ENCODE results near the gene SMIM21.

DNA sequence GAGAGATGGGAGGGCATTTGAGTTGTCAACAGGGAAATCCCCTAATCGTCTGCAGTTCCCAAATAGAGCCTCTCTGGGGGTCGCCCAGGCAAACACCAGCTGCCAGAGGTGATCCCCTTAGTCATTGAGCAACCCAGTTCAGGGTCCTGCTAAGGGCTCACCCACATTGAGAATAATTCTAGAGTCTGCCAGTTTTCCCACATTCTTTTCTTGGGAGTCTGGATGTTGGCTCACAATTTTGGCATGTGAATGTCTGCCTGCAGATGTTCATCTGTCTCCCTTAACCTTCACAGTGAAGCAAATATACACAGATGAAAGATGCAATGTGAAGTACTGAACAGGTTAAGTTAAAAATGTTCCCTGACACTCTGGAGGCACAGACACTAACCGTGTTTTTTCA, 11.4 kb upstream of the SMIM21 start:
- TF ChIP-seq, protein P1, sequence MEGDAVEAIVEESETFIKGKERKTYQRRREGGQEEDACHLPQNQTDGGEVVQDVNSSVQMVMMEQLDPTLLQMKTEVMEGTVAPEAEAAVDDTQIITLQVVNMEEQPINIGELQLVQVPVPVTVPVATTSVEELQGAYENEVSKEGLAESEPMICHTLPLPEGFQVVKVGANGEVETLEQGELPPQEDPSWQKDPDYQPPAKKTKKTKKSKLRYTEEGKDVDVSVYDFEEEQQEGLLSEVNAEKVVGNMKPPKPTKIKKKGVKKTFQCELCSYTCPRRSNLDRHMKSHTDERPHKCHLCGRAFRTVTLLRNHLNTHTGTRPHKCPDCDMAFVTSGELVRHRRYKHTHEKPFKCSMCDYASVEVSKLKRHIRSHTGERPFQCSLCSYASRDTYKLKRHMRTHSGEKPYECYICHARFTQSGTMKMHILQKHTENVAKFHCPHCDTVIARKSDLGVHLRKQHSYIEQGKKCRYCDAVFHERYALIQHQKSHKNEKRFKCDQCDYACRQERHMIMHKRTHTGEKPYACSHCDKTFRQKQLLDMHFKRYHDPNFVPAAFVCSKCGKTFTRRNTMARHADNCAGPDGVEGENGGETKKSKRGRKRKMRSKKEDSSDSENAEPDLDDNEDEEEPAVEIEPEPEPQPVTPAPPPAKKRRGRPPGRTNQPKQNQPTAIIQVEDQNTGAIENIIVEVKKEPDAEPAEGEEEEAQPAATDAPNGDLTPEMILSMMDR (tag by site-specific recombination; IDR thresholded peaks at IDR 0.05) = no peak
- TF ChIP-seq ZNF510 (tag by site-specific recombination; IDR thresholded peaks at IDR 0.05; ENCODE audit: insufficient replicate concordance) (no peak), RBAK (tag by site-specific recombination; IDR thresholded peaks at IDR 0.05) (no peak), ZNF768 (tag by site-specific recombination; IDR thresholded peaks at IDR 0.05) (no peak), EGR2 (tag by site-specific recombination; IDR thresholded peaks at IDR 0.05; ENCODE audit: low read depth) (no peak), ZNF48 (tag by site-specific recombination; IDR thresholded peaks at IDR 0.05) (no peak), ZNF23 (tag by site-specific recombination; IDR thresholded peaks at IDR 0.05; ENCODE audit: borderline replicate concordance) (no peak), ZNF350 (tag by site-specific recombination; IDR thresholded peaks at IDR 0.05) (no peak), ZNF670 (tag by site-specific recombination; IDR thresholded peaks at IDR 0.05; ENCODE audit: low read depth) (no peak), ZBTB20 (tag by site-specific recombination; IDR thresholded peaks at IDR 0.05) (no peak)
